Activated T-cell treated with anti-CD3 and anti-CD28 coated beads for 4 hours (primary cell): ENCODE measurements around the gene TAF1L.

Experiments
- DNase-seq: peaks from one replicate; pipeline ENCODE4 v3.0.0-alpha.2; 2020

Gene TAF1L

DNA sequence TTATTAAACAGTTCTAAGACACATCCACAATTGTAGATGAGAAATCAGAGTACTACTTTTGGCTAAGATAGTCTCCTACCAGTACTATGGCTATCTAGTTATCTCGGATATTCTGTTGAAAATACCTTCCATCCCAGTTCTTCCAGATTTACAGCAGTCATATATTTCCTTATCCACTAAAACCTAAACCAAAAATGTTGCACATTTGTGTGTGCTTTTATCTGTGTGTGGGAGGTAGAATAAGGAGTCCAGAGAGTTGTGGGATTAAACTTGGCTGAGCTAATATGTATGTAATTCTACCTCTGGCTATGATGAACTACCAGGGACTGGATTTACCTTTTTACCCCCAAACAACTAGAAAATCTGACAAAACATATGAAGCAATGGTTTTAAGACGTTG is 45.0 kb downstream of the TAF1L start:
- no peak for DNase-seq

- no peak for DNase-seq
Observed at GRCh38 chr9:32589083-32589723, 46.3 kb downstream of the TAF1L start.

- no peak for DNase-seq
Observed at GRCh38 chr9:32587901-32588300, 47.6 kb downstream of the TAF1L start.

DNA sequence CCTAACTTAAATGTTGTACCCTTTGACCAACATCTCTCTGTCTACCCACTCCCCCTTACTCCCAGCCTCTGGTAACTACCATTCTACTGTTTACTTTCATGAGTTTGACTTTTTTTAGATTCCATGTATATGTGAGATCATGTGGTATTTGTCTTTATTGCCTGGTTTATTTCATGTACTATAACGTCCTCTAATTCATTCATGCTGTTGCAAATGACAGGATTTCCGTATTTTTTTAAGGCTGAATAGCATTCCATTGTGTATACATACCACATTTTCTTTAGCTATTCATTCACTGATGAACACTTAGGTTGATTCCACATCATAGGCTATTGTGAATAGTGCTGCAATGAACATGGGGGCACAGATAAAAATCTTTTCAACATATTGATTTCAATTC is 50.7 kb downstream of the TAF1L start:
- no peak for DNase-seq

DNA sequence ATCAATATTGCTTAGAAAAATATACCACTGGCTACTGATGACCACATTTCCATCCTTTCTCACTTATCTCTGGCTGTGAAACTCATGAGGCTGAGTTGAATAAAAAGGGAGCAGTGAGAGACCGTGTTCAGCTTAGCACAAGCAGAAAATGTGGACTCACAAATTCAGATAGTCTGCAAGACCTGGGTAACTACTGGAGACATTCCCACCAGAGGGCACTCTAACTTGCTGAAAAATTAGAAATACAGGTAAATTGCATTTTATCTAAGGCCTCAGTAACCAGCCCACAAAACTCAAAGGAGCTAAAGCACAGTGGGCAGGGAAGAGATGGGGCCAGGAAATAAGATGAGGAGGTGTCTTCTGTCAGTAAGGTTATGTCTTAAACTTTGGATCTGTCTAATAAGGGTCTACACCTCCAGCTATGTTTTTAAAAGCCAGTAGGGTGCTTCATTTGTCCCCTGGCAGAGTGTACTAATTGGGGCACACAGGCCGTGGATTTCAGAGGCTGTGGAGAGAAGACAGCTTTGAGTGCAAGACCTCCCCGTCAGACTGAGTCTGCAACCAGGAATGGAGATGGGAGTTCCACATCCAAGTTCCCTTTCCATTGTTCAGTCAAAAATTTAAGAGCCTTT is 53.8 kb downstream of the TAF1L start:
- DNase-seq: peak; percentile 4

- DNase-seq: no peak
Observed at GRCh38 chr9:32580631-32581300, 54.7 kb downstream of the TAF1L start.

GRCh38 chr9:32579706-32580331 is 55.6 kb downstream of the TAF1L start:
- peak; percentile 78 for DNase-seq
